Tongue (tissue), 2 donors: ENCODE data around the gene GALNT17. TPM values are rescaled to one million over a fixed set of nuclear protein-coding genes. Genes with fewer than 3 reads are reported as not detected.
"Not testable (repeated sequence)": the region's sequence is repeated elsewhere in the genome, so short reads cannot be mapped to it uniquely, and the experiment has no call there.

Source experiments
- DNase-seq: peaks from one replicate; pipeline ENCODE4 v3.0.0-alpha.2; 2015
- total RNA-seq: library from RNA; depleted of rRNA; stranded (reverse); fragments of >200 nt; gene quantifications from one replicate; pipeline ENCODE4 v1.2.3, GENCODE V29; 2014

Gene GALNT17
- total RNA-seq, 1 donor from 2014 or later: 38.0 TPM

DNA sequence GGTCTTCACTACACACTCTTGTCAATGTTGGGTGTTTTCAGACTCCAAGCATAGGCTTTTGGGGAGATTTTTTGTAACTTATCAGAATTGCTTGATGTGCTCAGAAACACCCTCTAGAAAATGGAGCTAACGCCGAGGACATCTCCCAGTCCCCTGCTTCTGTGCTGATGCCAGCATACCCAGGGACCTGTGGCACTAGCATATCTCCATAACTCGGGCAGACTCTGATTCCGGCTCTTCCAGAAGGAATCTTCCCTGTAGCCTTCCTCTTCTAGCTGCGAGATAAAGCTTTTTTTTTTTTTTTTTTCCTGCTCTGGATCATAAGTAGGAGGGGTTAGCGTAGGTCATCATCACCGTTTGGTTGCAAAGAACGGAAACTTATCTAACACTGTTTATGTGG lies 434.4 kb downstream of the GALNT17 start:
- DNase-seq: no peak

DNA sequence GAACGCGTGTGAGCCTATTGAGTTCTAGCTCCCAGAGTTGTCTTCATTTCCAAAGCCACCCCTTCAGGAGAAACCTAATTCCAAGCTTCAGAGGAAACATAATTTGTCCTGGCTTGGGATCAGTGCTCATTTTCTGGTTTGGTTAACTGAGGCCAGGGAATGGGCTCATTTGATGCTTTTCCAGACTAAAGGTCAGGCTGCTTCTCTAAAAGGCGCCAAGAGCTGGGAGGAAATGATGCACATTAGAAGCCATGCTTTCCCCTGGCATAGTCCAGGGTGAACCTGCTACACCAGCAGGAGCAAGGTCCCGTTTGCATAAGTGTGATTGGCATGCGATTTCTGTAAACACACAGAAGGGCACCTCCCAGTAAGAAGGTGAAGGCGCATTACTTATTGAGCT lies 435.0 kb downstream of the GALNT17 start:
- DNase-seq: no peak

DNA sequence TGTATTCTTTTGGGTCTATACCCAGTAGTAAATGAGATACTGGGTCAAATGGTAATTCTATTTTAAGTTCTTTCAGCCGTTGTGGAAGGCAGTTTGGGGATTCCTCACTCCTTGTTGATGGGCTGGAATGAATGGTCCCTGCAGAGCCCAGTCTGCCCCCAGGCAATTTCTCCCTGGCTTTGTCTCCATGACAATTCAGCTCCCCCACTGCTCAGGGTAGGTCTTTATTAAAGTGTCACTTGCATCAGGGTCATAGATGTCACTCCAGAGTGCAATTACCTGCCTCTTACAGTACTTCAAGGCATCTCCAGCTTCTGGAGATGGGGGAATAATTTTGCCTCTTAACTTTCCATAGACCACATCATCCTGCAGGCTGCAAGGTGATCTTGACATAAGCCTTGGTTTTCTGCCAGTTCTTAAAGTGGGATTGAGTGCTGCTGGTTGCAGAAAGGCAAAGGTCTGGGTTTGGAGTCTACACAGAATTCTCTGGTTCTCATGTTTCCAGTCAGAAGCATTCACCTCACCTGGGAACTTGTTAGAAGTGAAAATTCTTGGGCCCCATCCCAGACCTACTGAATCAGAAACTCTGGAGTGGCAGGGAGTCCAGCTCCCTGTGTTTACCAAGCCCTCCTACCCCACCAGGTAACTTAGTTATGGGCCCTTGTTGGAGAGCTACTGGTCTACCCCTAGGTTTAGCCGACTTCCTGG lies 442.4 kb downstream of the GALNT17 start:
- no peak for DNase-seq

DNA sequence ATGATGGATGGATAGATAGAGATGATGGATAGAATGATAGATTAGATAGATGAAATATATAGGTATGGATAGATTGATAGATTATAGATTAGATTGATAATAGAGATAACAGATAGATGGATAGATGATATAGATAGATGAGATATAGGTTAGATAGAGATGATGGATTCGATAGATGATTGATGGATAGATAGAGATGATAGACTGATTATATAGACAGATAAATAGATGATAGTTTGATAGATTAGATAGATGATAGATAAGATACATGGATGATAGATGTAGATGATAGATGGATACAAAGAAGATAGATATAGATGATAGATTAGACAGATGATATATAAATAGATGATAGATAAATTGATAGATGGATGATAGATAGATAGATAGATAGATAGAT lies 448.1 kb downstream of the GALNT17 start:
- no peak for DNase-seq

DNA sequence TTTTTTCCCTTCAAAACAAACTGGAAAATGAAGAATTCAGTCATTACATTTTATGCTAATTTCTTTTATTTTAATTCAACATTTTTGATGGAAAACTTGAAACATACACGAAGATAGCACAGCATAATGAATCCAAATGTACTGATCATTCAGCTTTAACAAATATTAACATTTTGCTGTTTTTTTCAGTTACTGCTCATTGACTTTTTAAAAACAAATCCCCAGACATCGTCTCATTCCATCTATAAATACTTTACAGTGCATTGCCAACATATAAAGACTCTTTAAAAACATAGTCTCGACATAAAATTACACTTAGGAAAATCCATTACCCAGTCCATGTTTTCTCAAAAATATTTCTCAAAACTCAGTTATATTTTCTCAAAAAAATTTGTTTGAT lies 452.3 kb downstream of the GALNT17 start:
- no peak for DNase-seq

DNA sequence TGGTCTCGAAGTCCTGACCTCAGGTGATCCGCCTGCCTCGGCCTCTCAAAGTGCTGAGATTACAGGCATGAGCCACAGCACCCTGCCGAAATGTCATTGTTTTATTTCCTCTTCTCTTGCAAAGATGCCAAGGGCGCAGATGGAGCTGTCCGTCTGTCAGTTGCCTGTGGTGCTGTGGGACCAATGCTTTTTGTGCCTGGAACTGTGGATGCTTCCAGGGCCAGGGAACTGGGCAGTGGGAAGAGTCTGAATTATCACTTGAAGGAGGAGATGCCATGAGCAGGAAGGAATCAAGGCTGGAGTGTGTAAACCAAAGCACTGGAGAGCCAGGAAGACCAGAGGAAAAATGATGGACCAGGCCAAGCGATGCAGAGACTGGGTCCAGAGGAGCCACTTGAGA lies 459.9 kb downstream of the GALNT17 start:
- DNase-seq: no peak

DNA sequence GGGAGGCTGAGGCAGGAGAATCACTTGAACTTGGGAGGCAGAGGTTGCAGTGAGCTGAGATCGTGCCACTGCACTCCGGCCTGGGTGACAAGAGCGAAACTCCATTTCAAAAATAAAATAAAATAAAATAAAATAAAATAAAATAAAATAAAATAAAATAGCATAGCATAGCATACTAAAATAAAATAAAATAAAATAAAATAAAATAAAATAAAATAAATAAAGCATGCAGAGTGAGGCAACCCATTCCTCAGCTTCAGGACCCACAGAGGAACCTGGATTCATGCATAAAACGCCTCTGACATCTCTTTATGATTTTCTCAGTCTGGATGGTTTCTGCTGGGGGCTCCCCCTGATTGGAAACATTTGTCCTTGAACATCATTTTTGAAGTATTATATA lies 460.4 kb downstream of the GALNT17 start:
- DNase-seq: not testable (repeated sequence)

DNA sequence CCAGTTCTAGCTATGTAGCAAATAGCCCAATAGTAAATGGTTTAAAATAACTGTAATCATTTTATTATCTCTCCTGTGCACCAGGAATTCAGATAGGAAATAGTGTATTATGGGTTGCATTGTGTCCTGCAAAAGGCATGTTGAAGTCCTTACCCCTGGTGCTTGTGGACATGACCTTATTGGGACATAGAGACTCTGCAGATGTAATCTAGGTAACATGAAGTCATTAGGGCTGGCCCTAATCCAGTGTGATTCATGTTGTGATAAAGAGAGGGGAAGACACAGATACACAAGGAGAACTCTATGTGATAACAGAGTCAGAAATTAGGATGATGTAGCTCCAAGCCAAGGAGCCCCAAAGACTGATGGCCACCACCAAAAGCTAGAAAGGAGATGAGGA lies 462.8 kb downstream of the GALNT17 start:
- DNase-seq: no peak

DNA sequence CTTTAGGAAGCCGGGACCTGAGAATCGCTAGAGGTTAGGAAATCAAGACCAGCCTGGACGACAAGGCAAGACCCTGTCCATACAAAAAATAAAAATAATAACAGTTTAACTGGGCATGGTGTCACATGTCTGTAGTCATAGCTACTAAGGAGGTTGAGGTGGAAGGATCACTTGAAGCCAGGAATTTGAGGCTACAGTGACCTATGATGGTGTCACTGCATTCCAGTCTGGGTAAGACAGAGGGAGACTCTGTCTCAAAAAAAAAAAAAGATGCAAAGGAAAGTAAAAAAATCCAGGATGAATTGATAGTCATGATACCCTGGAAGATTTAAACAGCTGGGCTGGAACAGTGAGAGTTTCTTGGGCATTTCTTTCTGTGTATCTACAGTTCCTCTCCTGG lies 463.2 kb downstream of the GALNT17 start:
- no peak for DNase-seq

DNA sequence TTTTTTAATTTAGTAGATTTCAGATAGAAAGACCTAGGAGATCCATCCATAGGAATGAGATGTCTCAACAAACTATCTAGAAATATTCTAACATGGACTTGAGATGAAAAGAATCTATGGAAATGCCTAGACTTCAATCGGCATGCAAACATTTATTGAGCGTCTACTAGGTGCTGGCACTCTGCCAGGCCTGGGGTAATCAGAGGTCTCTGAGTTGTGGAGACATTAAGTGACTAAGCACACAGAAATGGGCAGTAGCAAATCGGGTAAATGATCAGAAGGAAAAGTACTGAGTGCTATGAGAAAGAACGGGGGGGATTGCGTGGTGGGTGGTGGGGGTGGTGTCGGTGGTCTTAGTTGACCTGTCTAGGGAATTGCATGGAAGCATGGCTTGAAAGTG lies 466.6 kb downstream of the GALNT17 start:
- no peak for DNase-seq

DNA sequence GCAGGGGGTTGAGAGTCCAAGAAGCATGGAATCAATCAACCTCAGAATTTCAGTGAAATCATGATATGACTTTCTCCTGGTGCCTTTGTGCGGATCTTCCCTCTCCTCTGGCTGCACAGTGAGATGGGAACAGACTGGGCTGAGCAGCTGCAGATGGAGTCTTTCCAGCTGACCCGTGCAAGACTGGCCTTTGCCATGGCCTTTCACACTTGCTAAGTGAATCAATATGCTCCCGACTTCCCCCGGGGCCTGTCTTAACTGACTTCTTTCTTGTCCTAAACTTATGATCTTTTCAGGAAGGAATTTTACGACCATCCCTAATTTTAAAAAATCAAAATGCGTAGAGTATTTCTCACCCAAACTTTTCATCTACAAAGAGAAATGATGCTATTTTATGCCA lies 469.9 kb downstream of the GALNT17 start:
- DNase-seq: peak; percentile 63

DNA sequence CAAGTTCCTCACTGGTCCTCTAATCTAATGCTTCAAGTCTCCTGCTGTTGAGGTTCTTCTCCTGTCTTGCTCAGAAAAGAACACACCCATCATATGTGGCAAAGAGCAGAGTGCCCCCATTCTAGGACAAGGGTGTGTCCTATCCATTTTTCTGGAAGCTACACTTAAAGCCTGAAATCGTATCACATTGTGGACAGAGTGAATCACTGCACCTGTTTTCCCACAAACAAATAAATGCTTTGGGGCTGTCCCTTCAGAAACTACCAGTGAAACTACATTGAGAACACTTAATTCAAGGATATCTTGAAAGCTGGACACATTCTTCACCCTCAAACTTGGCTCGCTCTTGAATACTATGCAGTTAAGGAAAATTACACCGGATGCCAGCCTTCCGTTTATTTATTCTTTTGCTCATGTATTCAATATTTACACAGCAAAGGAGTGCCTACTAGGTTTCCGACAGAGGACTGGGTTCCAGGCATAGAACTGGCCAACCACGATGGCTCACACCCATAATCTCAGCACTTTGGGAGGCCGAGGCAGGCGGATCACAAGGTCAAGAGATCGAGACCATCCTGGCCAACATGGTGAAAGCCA lies 473.0 kb downstream of the GALNT17 start:
- DNase-seq: no peak

DNA sequence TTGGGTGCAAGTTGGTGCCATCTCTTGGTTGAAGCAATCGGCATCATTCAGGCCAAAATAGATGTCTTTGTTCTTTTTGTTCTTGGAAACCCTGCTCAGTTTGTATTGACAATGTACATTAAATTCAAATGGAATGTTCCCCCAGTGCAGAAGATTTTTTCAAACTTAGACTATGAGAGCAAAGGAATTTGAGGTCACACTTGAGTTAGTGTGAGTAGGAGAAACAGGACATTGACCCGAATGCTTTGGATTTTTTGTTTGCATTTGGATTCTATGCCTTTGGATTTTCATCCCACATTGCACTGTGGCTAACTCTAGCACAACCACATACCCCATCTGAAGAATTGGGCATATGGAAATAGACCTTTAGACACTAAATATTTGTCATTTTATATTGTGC lies 480.0 kb downstream of the GALNT17 start:
- DNase-seq: no peak

DNA sequence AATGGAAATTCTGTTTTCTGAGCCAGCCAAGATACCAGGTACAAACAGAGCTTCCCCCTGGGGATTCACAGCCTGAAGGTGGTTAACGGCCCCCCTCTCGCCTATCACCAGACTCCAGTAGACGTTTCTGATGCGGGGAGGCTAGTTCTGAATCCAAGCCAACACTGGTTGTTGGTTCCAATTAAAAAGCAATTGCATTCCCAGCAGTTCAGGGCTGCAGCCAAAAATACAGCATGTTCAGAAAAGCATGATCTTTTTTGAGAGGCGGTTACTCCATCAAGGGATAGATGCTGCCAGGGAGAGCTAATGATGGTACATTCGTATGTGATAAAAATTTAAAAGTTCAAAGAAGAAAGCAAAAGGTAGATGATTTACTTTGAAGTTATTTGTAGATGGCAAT lies 481.0 kb downstream of the GALNT17 start:
- peak; percentile 77 for DNase-seq

DNA sequence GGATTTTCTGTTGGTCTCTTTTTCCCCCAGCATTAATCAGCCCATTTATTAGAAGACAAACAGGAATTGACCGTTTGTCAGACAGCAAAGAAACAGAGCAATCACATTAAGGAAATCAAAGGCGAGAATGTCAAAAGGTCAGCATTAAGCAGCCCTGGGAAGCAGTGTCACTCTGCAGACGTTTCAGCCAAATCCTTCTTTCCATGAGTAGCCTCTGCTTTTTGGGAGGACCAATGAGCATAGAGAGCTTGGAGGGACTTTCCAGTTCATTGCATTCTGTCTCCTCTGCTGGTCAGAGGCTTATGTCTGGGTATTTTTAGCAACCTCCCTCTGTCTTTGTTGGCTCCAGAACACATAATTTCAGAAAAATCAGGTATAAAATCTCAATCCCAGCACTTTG lies 481.4 kb downstream of the GALNT17 start:
- DNase-seq: peak; percentile 57

DNA sequence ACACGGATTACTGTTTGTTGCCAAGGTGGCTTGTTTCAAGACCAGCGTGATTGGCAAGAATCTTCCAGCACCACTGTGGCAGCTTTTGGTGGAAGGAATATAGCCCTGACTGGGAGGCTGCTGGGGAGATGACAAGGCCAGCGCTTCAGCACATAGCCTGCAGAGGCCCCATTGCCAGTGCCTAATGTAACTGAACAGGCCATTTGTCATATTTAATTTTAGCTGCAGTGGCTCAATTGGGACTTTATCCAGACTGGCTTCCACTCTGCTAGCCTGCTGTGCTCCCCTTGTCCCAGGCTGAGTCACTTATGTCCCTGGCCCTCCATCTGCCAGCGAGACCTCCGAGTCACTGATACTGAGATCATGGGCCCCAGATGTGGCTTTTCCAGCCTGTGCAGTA lies 483.1 kb downstream of the GALNT17 start:
- DNase-seq: peak; percentile 72

DNA sequence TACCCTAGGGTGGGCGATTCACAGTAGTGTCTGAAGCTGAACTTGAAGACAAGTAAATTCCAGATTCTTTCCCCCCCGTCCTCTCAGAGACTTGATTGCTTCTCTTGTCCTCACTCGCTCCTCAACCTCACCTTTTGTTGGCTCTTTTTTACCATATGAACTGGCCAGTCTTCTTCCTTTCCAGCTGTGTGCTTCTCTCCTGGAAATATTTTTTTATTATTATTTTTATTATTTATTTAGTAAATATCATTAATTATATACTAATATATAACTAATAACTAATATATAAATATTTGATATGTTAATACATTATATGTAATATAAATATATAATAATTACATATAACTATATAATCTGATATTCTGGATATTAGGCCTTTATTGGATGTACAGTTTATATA lies 484.3 kb downstream of the GALNT17 start:
- DNase-seq: no peak

DNA sequence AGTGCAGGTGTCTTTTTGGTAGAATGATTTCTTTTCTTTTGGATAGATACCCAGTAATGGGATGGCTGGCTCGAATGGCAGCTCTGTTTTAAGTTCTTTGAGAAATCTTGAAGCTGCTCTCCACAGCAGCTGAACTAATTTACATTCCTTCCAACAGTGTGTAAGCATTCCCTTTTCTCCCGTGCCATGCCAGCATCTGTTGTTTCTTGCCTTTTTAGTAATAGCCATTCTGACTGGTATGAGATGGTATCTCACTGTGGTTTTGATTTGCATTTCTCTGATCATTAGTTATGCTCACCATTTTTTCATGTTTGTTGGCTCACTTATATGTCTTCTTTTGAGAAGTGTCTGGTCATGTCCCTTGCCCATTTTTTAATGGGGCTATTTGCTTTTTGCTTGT lies 486.3 kb downstream of the GALNT17 start:
- peak; percentile 54 for DNase-seq

DNA sequence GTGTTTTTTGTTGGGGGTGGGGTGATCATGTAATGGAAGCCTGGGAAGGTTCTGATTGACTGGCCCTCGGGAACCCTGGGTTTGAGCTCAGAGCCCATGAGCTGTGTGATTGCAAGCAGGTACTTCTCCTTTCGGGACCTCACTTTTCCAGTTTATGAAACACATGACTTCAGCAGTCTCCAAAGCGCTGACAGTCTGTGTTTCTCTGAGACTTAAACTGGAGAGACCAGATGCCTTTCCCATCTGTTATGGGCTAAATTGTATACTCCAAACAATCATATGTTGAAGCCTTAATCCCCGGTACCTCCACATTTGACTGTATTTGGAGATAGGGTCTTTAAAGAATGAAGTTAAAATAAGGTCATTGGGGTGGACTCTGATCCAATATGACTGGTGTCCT lies 493.6 kb downstream of the GALNT17 start:
- peak; percentile 58 for DNase-seq

DNA sequence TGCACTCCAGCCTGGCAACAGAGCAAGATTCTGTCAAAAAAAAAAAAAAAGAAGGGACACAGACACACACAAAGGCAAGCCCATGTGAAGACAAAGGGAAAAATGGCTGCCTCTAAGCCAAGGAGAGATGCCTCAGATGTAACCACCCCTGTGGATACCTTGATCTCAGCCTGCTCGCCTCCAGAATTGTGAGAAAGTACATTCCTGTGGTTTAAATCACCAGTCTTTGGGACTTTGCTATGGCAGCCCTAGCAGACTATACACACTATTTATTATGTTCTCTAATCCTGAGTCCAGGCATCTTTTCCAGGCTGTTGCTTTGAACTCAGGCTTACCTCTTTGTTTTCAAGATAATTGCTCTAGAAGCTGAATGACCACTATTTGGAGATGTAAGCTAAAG lies 494.3 kb downstream of the GALNT17 start:
- DNase-seq: no peak

DNA sequence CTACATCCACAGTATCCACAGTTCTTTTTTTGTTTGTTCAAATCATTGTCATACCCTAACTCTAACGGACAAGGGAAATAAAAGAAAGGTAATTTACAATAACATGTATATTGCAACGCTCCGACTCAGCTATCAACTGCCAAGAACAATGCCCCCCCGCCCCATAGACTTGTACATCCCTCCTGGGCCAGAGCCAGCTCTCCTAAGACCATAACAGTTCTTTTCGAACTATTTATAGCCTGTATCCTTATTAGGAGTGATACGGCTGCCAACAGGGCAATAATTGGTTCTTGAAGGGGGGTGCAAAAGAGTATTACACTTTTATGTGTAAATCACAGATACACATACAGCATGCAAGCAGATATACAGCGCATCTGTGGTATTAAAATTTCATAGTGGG lies 495.7 kb downstream of the GALNT17 start:
- peak; percentile 54 for DNase-seq

DNA sequence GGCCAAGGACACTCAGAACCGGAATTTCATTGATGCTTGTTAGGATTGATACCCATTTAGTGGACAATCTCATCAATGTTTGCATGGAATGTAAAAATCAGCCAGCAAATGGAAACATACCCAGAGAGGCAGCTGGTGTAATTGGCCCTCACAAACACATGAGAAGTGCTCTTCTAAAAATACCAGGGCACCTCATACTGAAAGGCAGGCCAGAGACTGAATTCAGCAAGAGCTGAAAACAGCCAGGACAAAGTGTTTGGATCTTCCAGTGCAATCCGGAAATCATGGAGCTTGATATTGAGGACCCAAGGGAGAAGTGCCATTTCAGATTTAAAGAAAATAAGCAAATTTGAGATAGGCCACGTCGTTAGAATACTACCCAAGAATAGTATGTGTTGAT lies 498.6 kb downstream of the GALNT17 start:
- DNase-seq: peak; percentile 49

DNA sequence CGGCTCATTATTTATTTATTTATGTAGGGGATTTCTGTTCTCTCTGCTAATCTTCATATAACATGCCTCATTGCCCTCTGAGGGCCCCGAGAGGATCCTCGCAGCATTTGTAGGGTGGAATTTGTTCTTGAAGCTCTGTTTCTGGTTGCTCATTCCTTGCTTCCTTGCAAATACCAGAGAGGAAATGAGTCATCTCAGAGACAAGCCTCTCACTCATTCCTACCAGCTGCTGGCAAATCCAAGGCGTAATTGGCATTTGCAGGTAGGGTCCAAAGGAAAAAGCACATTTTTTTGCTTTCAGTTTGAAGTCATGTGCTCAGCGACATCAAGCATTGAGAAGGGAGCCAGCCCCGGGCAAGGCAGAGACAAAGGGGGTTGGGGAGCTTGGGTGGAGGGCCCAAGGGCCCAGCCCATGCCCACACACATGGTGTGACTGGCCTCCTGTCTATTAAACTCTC lies 501.6 kb downstream of the GALNT17 start:
- DNase-seq: peak; percentile 75

DNA sequence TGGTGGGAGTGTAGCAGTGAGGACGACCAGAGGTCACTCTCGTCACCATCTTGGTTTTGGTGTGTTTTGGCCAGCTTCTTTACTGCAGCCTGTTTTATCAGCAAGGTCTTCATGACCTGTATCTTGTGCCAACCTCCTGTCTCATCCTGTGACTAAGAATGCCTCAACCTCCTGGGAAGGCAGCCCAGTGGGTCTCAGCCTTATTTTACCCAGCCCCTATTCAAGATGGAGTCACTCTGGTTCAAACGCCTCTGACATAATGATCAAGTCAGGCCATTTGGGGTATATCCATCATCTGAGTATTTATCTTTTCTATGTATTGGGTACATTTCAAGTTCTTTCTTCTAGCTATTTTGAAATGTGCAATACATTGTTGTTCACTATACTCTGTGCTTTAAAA lies 503.9 kb downstream of the GALNT17 start:
- not testable (repeated sequence) for DNase-seq
